H1 (cell line): Measurements from ENCODE around the gene MCFD2. TPM values are rescaled to one million over a fixed set of nuclear protein-coding genes. Genes with fewer than 3 reads are reported as not detected.

Source experiments
- CTCF ChIA-PET: fragments of 300-600 bp; sonication (Branson Sonifier 250); formaldehyde crosslinking; loops from one replicate; lab custom pipeline; 2021; ENCODE audit not compliant: partially characterized antibody; lab: Charles Lee
- POLR2A ChIA-PET: fragments of 300-600 bp; sonication (Branson Sonifier 250); formaldehyde crosslinking; loops from one replicate; lab custom pipeline; 2021; ENCODE audit warnings: inconsistent platforms; ENCODE audit not compliant: partially characterized antibody; lab: Charles Lee
- DNase-seq, 2 experiments: peaks; one replicate each; pipeline versions ENCODE4 v3.0.0 to v3.0.0-alpha.2; 2010 to 2022; ENCODE audit warnings: low spot score in 2 of 2, low read depth in 1 of 2, mixed read lengths in 1 of 2
- FAIRE-seq: peaks from 2 replicates; lab custom pipeline; 2011; peaks lifted over from hg19 to GRCh38; lab: Jason Lieb, UNC
- H2AFZ ChIP-seq: 2 replicates; pipeline ENCODE4 v1.8.1; 2012; ENCODE audit warnings: low read length, inconsistent platforms
- H2AK5ac ChIP-seq: 2 replicates; pipeline ENCODE4 v1.6.1; 2013; ENCODE audit warnings: low read depth, low read length
- H2BK120ac ChIP-seq: replicated peaks from 2 replicates; pipeline ENCODE3; 2013; ENCODE audit warnings: low read depth, low read length, inconsistent platforms
- H2BK12ac ChIP-seq: 2 replicates; pipeline ENCODE4 v1.6.1; 2013; ENCODE audit warnings: low read depth, low read length
- H2BK15ac ChIP-seq: 2 replicates; pipeline ENCODE4 v1.6.1; 2013; ENCODE audit warnings: low read length
- H2BK20ac ChIP-seq: 2 replicates; pipeline ENCODE4 v1.6.1; 2013; ENCODE audit warnings: low read length
- H2BK5ac ChIP-seq: 2 replicates; pipeline ENCODE4 v1.6.1; 2013; ENCODE audit warnings: low read depth, low read length
- H3K14ac ChIP-seq: 2 replicates; pipeline ENCODE4 v1.6.1; 2013; ENCODE audit warnings: inconsistent platforms; ENCODE audit not compliant: insufficient read length
- H3K18ac ChIP-seq: 2 replicates; pipeline ENCODE4 v1.6.1; 2013; ENCODE audit warnings: low read length; ENCODE audit errors: extremely low read depth
- H3K23ac ChIP-seq: 2 replicates; pipeline ENCODE4 v1.6.1; 2013; ENCODE audit warnings: inconsistent platforms; ENCODE audit not compliant: insufficient read length
- H3K23me2 ChIP-seq: 2 replicates; pipeline ENCODE4 v1.6.1; 2013; ENCODE audit warnings: low read depth, low read length
- H3K27ac ChIP-seq: 2 replicates; pipeline ENCODE4 v1.6.1; 2011; ENCODE audit warnings: low read depth, low read length, inconsistent platforms
- H3K27me3 ChIP-seq, 4 experiments: replicated peaks in 1 of 4; 1 replicate in 1 of 4; 2 replicates in 3 of 4; pipeline versions ENCODE4 v1.6.1 to v1.8.1; 2011 to 2013; ENCODE audit warnings: low read length in 3 of 4, mild to moderate bottlenecking in 3 of 4, inconsistent platforms in 2 of 4, mixed read lengths in 2 of 4, moderate library complexity in 1 of 4; ENCODE audit not compliant: control insufficient read depth in 3 of 4, insufficient read depth in 3 of 4; ENCODE audit errors: extremely low read depth in 1 of 4
- H3K36me3 ChIP-seq, 4 experiments: 2 replicates each; pipeline versions ENCODE4 v1.6.1 to v1.8.1; 2011 to 2013; ENCODE audit warnings: mild to moderate bottlenecking in 4 of 4, low read length in 3 of 4, moderate library complexity in 2 of 4, control low read depth in 1 of 4, inconsistent platforms in 1 of 4; ENCODE audit not compliant: insufficient read depth in 4 of 4, control insufficient read depth in 2 of 4
- H3K4ac ChIP-seq: replicated peaks from 2 replicates; pipeline ENCODE3; 2013; ENCODE audit warnings: low read length, low read depth, mixed read lengths, inconsistent platforms; ENCODE audit not compliant: insufficient read length
- H3K4me1 ChIP-seq, 4 experiments: replicated peaks in 1 of 4; 1 replicate in 1 of 4; 2 replicates in 3 of 4; pipeline versions ENCODE4 v1.6.1 to v1.8.1; 2011 to 2013; ENCODE audit warnings: low read length in 3 of 4, inconsistent platforms in 2 of 4, mixed read lengths in 1 of 4; ENCODE audit not compliant: insufficient read depth in 4 of 4, control insufficient read depth in 3 of 4
- H3K4me2 ChIP-seq, 2 experiments: 2 replicates each; pipeline versions ENCODE4 v1.6.1 to v1.8.1; 2011 to 2013; ENCODE audit warnings: low read depth in 2 of 2, low read length in 2 of 2, control low read depth in 1 of 2, inconsistent platforms in 1 of 2, mild to moderate bottlenecking in 1 of 2; ENCODE audit not compliant: insufficient read depth in 1 of 2
- H3K4me3 ChIP-seq, 4 experiments: fragments of 200-600, 300-600 bp in 1 of 4; sonication (generic), shearing (Covaris generic), sonication (Bioruptor Twin) in 1 of 4; 2 replicates each; pipeline versions ENCODE4 v1.5.1 to v1.8.1; 2011 to 2016; ENCODE audit warnings: low read length in 4 of 4, low read depth in 3 of 4, control low read depth in 2 of 4, inconsistent platforms in 2 of 4, mild to moderate bottlenecking in 2 of 4, mixed read lengths in 1 of 4, moderate library complexity in 1 of 4; ENCODE audit not compliant: insufficient read depth in 2 of 4; ENCODE audit errors: extremely low read depth in 1 of 4
- H3K56ac ChIP-seq: replicated peaks from 2 replicates; pipeline ENCODE3; 2013; ENCODE audit warnings: low read depth, mild to moderate bottlenecking, mixed read lengths, low read length, inconsistent platforms; ENCODE audit not compliant: insufficient read length
- H3K79me1 ChIP-seq: 2 replicates; pipeline ENCODE4 v1.6.1; 2013; ENCODE audit warnings: low read depth, low read length, control low read depth
- H3K79me2 ChIP-seq, 2 experiments: 2 replicates each; pipeline versions ENCODE4 v1.6.1 to v1.8.1; 2012 to 2013; ENCODE audit warnings: low read length in 2 of 2, mild to moderate bottlenecking in 2 of 2, inconsistent platforms in 1 of 2; ENCODE audit not compliant: insufficient read depth in 2 of 2, control insufficient read depth in 1 of 2
- H3K9ac ChIP-seq, 4 experiments: replicated peaks in 1 of 4; 1 replicate in 1 of 4; 2 replicates in 3 of 4; pipeline versions ENCODE4 v1.6.1 to v1.8.1; 2011 to 2013; ENCODE audit warnings: low read depth in 3 of 4, low read length in 3 of 4, control low read depth in 2 of 4, mild to moderate bottlenecking in 2 of 4, moderate library complexity in 2 of 4, inconsistent platforms in 1 of 4; ENCODE audit errors: extremely low read depth in 1 of 4
- H3K9me3 ChIP-seq, 2 experiments: 2 replicates each; pipeline versions ENCODE4 v1.6.1 to v1.8.1; 2012 to 2013; ENCODE audit warnings: mild to moderate bottlenecking in 2 of 2, moderate library complexity in 2 of 2, control low read depth in 1 of 2, inconsistent platforms in 1 of 2, low read depth in 1 of 2, low read length in 1 of 2, mixed read lengths in 1 of 2; ENCODE audit not compliant: insufficient read depth in 2 of 2
- H4K20me1 ChIP-seq, 2 experiments: replicated peaks in 1 of 2; 2 replicates each; pipeline versions ENCODE3 to v1.8.1; 2011 to 2013; ENCODE audit warnings: inconsistent platforms in 2 of 2, low read length in 2 of 2, mild to moderate bottlenecking in 1 of 2; ENCODE audit not compliant: insufficient read depth in 2 of 2, control insufficient read depth in 1 of 2
- H4K5ac ChIP-seq: 2 replicates; pipeline ENCODE4 v1.6.1; 2013; ENCODE audit warnings: low read length, low read depth, mixed read lengths, inconsistent platforms; ENCODE audit not compliant: insufficient read length
- H4K8ac ChIP-seq: 2 replicates; pipeline ENCODE4 v1.8.0; 2013; ENCODE audit warnings: mild to moderate bottlenecking, moderate library complexity, low read length, inconsistent platforms; ENCODE audit not compliant: insufficient read depth; ENCODE audit errors: extremely low read depth
- H4K91ac ChIP-seq: replicated peaks from 2 replicates; pipeline ENCODE3; 2013; ENCODE audit warnings: low read length, mixed read lengths, inconsistent platforms; ENCODE audit not compliant: insufficient read length
- RXRA ChIP-seq: IDR thresholded peaks from 2 replicates; pipeline ENCODE4 v1.6.1; 2011; ENCODE audit warnings: low read depth, mild to moderate bottlenecking, low read length, moderate library complexity; ENCODE audit not compliant: insufficient read depth
- TEAD4 ChIP-seq: IDR thresholded peaks from 2 replicates; pipeline ENCODE4 v1.6.1; 2012; ENCODE audit warnings: low read depth, low read length, inconsistent platforms, mixed read lengths
- WGBS, 2 experiments: shearing (Covaris generic) in 1 of 2; methylation state at CpG; one replicate each; pipeline versions ENCODE4 v1.1.6 to v1.1.7; 2013 to 2015; ENCODE audit warnings: low lambda C conversion rate in 2 of 2, mixed read lengths in 2 of 2, inconsistent platforms in 1 of 2, low coverage in 1 of 2, missing lambda C conversion rate in 1 of 2; ENCODE audit not compliant: insufficient replicate concordance in 2 of 2, insufficient coverage in 1 of 2, insufficient read length in 1 of 2; ENCODE audit errors: extremely low coverage in 1 of 2, missing lambda C conversion rate in 1 of 2; 5-methylcytosine and 5-hydroxymethylcytosine counted together
- polyA plus RNA-seq, 7 experiments: library from polyadenylated mRNA; depleted of rRNA in 3 of 7; stranded (reverse) in 5 of 7; unstranded in 2 of 7; fragments of >200 nt in 5 of 7; fragments of 200-250 nt in 2 of 7; gene quantifications; 1 replicate in 5 of 7; 2 replicates in 1 of 7; 4 replicates in 1 of 7; pipeline versions ENCODE4 v1.2.1 to v1.2.3, GENCODE V29; 2011 to 2013; ENCODE audit warnings: missing spikeins in 2 of 7, mixed read lengths in 2 of 7
- total RNA-seq: library from RNA; stranded (reverse); fragmentation: NEBNext Ultra II Directional; extraction: Animal tissue kit (Norgen Biotek cat#: 25700); gene quantifications from 2 replicates; pipeline ENCODE4 v1.2.1, GENCODE V29; 2021

The MCFD2 gene
- total and polyA plus RNA-seq, 2 of the 8 experiments (the other 6 are each of a cell fraction or from before 2014, with no cell fraction given), result 35.2 to 76.2 TPM

DNA sequence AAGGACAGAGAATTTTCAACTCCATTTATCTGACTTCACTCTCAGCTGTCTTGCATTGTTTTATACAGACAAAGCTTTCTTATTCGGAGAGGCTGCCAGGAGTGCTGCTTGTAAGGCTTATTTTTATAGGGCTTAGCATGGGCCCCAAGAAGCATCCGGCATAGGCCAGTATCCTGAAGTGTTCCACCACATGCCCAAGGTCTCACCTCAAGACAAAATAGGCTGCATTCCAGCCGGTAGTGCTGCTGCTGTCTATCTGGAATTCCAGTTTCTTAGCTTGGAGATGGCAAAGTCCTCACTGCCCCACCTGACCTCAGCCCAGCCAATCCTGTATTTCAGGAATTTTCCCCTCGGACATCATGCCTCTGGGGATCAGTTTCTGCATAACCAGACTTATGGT is 47.6 kb upstream of the MCFD2 start:
- H2AK5ac ChIP-seq, result no peak overlapping the region
- H3K79me2 ChIP-seq, result no peaks in the 10 kb centered on the region
- H3K36me3 ChIP-seq, result no peaks in the 10 kb centered on the region
- H3K56ac ChIP-seq, result no peak overlapping the region
- TF ChIP-seq RXRA, result no peak
- TF ChIP-seq TEAD4, result 0 out of 2 replicates have a peak, but pooled peaks have one; percentile 28
- TF ChIP-seq, all 59 proteins: peak for 1
- H2BK12ac ChIP-seq, result no peak overlapping the region
- no peaks in the 10 kb centered on the region for H3K27me3 ChIP-seq
- no peak overlapping the region for H3K14ac ChIP-seq
- H2BK5ac ChIP-seq, result no peak overlapping the region
- H3K18ac ChIP-seq, result no peak overlapping the region
- ChIA-PET CTCF (interaction anchor here (0.9 to 1.5 kb wide), 2 partner anchors 15 to 360 kb away, joined by 3 to 4 read pairs; no protein-coding TSS in a partner anchor), POLR2A (interaction anchor here (1.1 to 1.7 kb wide), 2 partner anchors 16 to 19 kb away, joined by 4 read pairs; no protein-coding TSS in a partner anchor)
- H3K4me3 ChIP-seq, result no peak overlapping the region
- H3K23ac ChIP-seq, result no peak overlapping the region
- H3K23me2 ChIP-seq, result no peaks in the 10 kb centered on the region
- no peak overlapping the region for H4K8ac ChIP-seq
- no peak overlapping the region for H2BK20ac ChIP-seq
- no peak overlapping the region for H4K5ac ChIP-seq
- H3K79me1 ChIP-seq, result no peaks in the 10 kb centered on the region
- no peak overlapping the region for H3K27ac ChIP-seq
- DNase-seq (no peak), FAIRE-seq (no peak)
- H2BK120ac ChIP-seq, result no peak overlapping the region
- H3K4ac ChIP-seq, result no peak overlapping the region
- H3K9me3 ChIP-seq, result no peaks in the 10 kb centered on the region
- H2AFZ ChIP-seq, result no peak overlapping the region
- no peak overlapping the region for H3K4me2 ChIP-seq
- no peak overlapping the region for H2BK15ac ChIP-seq
- H4K91ac ChIP-seq, result no peak overlapping the region
- H3K9ac ChIP-seq, result no peak overlapping the region
- no peaks in the 10 kb centered on the region for H3K4me1 ChIP-seq
- H4K20me1 ChIP-seq, result peaks cover 1 to 3% of the 10 kb centered on the region in 2 experiments
- 77% methylated on average over 4 of the region's 4 CpGs; no CpG with 5 or more reads in 1 of the 2 experiments for WGBS, 2 experiments
